ENCODE results near the gene LASP1NB.

Gene LASP1NB

DNA sequence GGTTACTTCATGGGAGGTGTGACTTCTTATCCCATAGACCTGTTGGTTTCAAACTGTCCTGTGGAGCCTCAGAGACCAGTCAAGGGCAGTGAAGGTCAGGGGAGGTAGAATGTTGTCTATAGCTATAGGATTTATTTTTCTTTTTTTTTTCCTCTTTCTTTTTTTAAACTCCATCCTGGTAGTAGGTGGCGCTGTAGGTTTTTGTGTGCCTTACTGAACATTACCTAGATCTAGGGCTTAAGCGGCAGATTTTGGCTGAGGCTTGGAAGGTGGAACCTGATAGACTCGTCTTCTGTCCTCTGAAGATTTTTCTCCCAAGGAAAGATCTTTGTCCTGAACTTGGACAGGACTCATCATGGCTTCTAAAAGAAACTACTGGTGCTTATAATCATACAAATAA is 8.2 kb upstream of the LASP1NB start:
- peak in 1 of 7 donors; percentile 21 for DNase-seq
- no peaks in the 10 kb centered on the region for H3K27me3 ChIP-seq
- intact Hi-C loops (cut with DNase I), result no loop called here
- H3K36me3 ChIP-seq (replicated peaks in 1 of 2), result peaks cover 0 to 61% of the 10 kb centered on the region in 2 donors
- H3K27ac ChIP-seq, result no peak overlapping the region
- H3K4me3 ChIP-seq, result no peak overlapping the region
- H3K9me3 ChIP-seq (replicated peaks in 1 of 3), result no peaks in the 10 kb centered on the region
- peaks cover 7 to 8% of the 10 kb centered on the region in 2 donors for H3K4me1 ChIP-seq (replicated peaks in 1 of 2)
- 93 to 100% (median 97%) methylated on average over 3 of the region's 3 CpGs for WGBS, 4 donors
- TF ChIP-seq POLR2A (IDR thresholded peaks at IDR 0.05), result no peak
- TF ChIP-seq, protein P1, sequence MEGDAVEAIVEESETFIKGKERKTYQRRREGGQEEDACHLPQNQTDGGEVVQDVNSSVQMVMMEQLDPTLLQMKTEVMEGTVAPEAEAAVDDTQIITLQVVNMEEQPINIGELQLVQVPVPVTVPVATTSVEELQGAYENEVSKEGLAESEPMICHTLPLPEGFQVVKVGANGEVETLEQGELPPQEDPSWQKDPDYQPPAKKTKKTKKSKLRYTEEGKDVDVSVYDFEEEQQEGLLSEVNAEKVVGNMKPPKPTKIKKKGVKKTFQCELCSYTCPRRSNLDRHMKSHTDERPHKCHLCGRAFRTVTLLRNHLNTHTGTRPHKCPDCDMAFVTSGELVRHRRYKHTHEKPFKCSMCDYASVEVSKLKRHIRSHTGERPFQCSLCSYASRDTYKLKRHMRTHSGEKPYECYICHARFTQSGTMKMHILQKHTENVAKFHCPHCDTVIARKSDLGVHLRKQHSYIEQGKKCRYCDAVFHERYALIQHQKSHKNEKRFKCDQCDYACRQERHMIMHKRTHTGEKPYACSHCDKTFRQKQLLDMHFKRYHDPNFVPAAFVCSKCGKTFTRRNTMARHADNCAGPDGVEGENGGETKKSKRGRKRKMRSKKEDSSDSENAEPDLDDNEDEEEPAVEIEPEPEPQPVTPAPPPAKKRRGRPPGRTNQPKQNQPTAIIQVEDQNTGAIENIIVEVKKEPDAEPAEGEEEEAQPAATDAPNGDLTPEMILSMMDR (IDR thresholded peaks at IDR 0.05), result no peak

DNA sequence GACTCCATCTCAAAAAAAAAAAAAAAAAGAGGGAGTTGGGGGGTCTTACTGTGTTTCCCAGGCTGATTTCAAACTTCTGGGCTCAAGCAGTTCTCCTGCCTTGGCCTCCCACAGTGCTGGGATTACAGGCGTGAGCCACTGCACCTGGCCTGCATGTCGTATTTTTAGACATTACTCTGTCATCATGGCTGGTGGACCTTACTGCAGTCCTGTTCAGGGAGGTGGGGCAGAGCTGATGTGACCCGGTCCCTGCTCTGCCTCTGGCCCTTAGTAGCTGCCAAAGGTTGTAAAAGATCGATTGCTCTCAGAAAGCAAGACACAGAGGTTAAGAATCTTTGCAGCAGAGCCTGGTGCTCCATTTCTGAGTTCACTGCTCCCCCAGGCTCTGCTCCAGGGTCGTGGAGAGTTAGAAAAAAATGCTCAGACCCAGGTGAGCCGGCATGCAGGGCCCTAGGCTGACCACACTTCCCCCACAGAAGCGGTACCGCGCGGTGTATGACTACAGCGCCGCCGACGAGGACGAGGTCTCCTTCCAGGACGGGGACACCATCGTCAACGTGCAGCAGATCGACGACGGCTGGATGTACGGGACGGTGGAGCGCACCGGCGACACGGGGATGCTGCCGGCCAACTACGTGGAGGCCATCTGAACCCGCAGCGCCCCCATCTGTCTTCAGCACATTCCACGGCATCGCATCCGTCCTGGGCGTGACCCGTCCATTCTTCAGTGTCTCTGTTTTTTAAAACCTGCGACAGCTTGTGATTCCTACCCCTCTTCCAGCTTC is 7.1 kb upstream of the LASP1NB start:
- Histone ChIP-seq H3K4me3 (no peak overlapping the region), H3K27me3 (no peaks in the 10 kb centered on the region), H3K36me3 (replicated peaks in 1 of 2) (peaks cover 0 to 61% of the 10 kb centered on the region in 2 donors), H3K27ac (no peak overlapping the region), H3K4me1 (replicated peaks in 1 of 2) (peaks cover 5 to 9% of the 10 kb centered on the region in 2 donors), H3K9me3 (replicated peaks in 1 of 3) (no peaks in the 10 kb centered on the region)
- 81 to 92% (median 87%) methylated on average over 33 to 37 of the region's 37 CpGs for WGBS, 4 donors
- intact Hi-C loops (cut with DNase I), result no loop called here
- DNase-seq, result peak in 1 of 7 donors; percentile 52
- TF ChIP-seq, protein P1 (IDR thresholded peaks at IDR 0.05), result no peak
- TF ChIP-seq POLR2A (IDR thresholded peaks at IDR 0.05), result no peak

DNA sequence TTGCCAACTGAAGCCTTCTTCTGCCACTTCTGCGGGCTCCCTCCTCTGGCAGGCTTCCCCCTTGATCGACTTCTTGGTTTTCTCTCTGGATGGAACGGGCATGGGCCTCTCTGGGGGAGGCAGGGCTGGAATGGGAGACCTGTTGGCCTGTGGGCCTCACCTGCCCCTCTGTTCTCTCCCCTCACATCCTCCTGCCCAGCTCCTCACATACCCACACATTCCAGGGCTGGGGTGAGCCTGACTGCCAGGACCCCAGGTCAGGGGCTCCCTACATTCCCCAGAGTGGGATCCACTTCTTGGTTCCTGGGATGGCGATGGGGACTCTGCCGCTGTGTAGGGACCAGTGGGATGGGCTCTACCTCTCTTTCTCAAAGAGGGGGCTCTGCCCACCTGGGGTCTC is 6.5 kb upstream of the LASP1NB start:
- Histone ChIP-seq H3K9me3 (replicated peaks in 1 of 3) (no peaks in the 10 kb centered on the region), H3K27me3 (no peaks in the 10 kb centered on the region), H3K4me3 (no peak overlapping the region), H3K27ac (no peak overlapping the region), H3K36me3 (replicated peaks in 1 of 2) (peaks cover 0 to 59% of the 10 kb centered on the region in 2 donors), H3K4me1 (replicated peaks in 1 of 2) (peaks cover 5 to 13% of the 10 kb centered on the region in 2 donors)
- intact Hi-C loops (cut with DNase I), result no loop called here
- peak in 1 of 7 donors; percentile 35 for DNase-seq
- TF ChIP-seq, protein P1 (IDR thresholded peaks at IDR 0.05), result no peak
- TF ChIP-seq POLR2A (IDR thresholded peaks at IDR 0.05), result no peak
- WGBS, 4 donors, result 82 to 98% (median 93%) methylated on average over 4 to 5 of the region's 5 CpGs

DNA sequence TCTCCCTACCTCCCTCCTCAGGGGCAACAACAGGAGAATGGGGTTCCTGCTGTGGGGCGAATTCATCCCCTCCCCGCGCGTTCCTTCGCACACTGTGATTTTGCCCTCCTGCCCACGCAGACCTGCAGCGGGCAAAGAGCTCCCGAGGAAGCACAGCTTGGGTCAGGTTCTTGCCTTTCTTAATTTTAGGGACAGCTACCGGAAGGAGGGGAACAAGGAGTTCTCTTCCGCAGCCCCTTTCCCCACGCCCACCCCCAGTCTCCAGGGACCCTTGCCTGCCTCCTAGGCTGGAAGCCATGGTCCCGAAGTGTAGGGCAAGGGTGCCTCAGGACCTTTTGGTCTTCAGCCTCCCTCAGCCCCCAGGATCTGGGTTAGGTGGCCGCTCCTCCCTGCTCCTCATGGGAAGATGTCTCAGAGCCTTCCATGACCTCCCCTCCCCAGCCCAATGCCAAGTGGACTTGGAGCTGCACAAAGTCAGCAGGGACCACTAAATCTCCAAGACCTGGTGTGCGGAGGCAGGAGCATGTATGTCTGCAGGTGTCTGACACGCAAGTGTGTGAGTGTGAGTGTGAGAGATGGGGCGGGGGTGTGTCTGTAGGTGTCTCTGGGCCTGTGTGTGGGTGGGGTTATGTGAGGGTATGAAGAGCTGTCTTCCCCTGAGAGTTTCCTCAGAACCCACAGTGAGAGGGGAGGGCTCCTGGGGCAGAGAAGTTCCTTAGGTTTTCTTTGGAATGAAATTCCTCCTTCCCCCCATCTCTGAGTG is 5.9 kb upstream of the LASP1NB start:
- Histone ChIP-seq H3K4me1 (replicated peaks in 1 of 2) (peaks cover 5 to 13% of the 10 kb centered on the region in 2 donors), H3K4me3 (no peak overlapping the region), H3K27me3 (no peaks in the 10 kb centered on the region), H3K36me3 (replicated peaks in 1 of 2) (peaks cover 0 to 53% of the 10 kb centered on the region in 2 donors), H3K27ac (no peak overlapping the region), H3K9me3 (replicated peaks in 1 of 3) (no peaks in the 10 kb centered on the region)
- DNase-seq, result peak in 1 of 7 donors; percentile 46
- TF ChIP-seq, protein P1 (IDR thresholded peaks at IDR 0.05), result no peak
- TF ChIP-seq POLR2A (IDR thresholded peaks at IDR 0.05), result no peak
- intact Hi-C loops (cut with DNase I), result no loop called here
- 93 to 95% (median 94%) methylated on average over 13 to 16 of the region's 16 CpGs for WGBS, 4 donors
